Measurements from ENCODE around the gene VMP1. TPM values are rescaled to one million over a fixed set of nuclear protein-coding genes. Genes with fewer than 3 reads are reported as not detected.

VMP1 gene
- total and polyA plus RNA-seq, 2 experiments from 2014 or later, result 134 to 216 TPM

DNA sequence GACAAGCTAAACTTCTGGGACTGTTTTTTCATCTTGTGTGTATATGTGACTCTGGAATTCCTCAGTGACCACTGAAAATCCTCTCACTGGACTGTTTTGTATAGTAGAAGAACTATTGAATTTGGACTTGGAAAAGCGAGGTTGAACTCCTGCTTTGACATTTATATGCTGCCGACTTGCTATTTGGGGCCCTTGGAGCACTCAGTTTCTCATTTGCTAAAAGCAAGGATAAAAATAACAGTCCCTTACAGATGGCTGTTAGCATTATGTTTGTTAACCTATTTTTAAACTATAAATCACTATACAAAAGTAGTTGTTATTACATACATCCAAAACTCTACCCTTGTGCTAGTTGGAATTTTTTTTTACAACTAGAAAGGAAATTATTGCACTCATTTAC, 9.0 kb downstream of the VMP1 start:
- WGBS, 2 experiments (ENCODE audit: low coverage in 1 of 2, low lambda C conversion rate in 2 of 2, missing lambda C conversion rate in 2 of 2), result 96 to 99% methylated on average over 2 of the region's 2 CpGs
- H3K4me2 ChIP-seq (ENCODE audit: unreplicated experiment), result no peak overlapping the region
- TF ChIP-seq EZH2 (IDR thresholded peaks at IDR 0.05; ENCODE audit: insufficient read depth, poor library complexity, severe bottlenecking), result no peak
- no peak for TF ChIP-seq EZH2phosphoT487 (IDR thresholded peaks at IDR 0.05; ENCODE audit: insufficient read depth, low read depth)
- H3K4me1 ChIP-seq (ENCODE audit: insufficient read depth), result no peaks in the 10 kb centered on the region
- no peaks in the 10 kb centered on the region for H3K9me2 ChIP-seq (ENCODE audit: insufficient read depth)
- DNase-seq, result no peak
- H3K27ac ChIP-seq, result no peak overlapping the region
- H2AFZ ChIP-seq, result no peak overlapping the region
- H3K9me3 ChIP-seq (ENCODE audit: low read depth), result no peaks in the 10 kb centered on the region
- H3K79me2 ChIP-seq (ENCODE audit: insufficient read depth), result peaks cover 100% of the 10 kb centered on the region
- 0 out of 2 replicates have a peak, but pooled peaks cover 6% of the 10 kb centered on the region for H3F3A ChIP-seq (ENCODE audit: insufficient read depth)
- H3K4me3 ChIP-seq, result no peak overlapping the region
- H3K9ac ChIP-seq, result no peak overlapping the region
- no peaks in the 10 kb centered on the region for H4K20me1 ChIP-seq (ENCODE audit: insufficient read depth)
- H3K36me3 ChIP-seq (ENCODE audit: low read depth), result no peaks in the 10 kb centered on the region
- no peaks in the 10 kb centered on the region for H3K27me3 ChIP-seq (replicated peaks; ENCODE audit: insufficient read depth)
- in situ Hi-C loops (cut with MboI), result no loop called here

DNA sequence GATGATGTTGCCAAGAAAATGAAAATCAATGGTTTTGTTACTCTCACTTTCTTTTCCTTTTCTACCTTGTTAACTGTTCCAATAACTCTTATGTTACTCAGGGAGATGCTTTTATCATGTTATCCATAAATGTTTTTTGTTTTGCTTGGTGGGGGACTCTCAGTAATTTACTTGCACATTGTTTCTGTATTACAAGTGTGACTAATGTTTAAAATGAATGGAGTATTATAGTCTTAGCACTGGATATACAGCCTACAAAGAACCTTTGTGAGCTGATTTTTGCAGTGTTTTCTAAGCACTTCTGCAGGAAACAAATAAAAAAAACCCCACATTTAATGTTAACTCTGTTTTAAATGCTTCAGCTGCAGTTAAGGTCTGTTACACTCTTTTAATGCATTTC, 12.1 kb downstream of the VMP1 start:
- Histone ChIP-seq H3K79me2 (ENCODE audit: insufficient read depth) (peaks cover 100% of the 10 kb centered on the region), H3K4me1 (ENCODE audit: insufficient read depth) (no peaks in the 10 kb centered on the region), H3K27ac (no peak overlapping the region), H3F3A (ENCODE audit: insufficient read depth) (0 out of 2 replicates have a peak, but pooled peaks cover 6% of the 10 kb centered on the region), H3K9me2 (ENCODE audit: insufficient read depth) (no peaks in the 10 kb centered on the region), H3K36me3 (ENCODE audit: low read depth) (no peaks in the 10 kb centered on the region), H4K20me1 (ENCODE audit: insufficient read depth) (no peaks in the 10 kb centered on the region; the same call in 1 of the 2 replicates), H2AFZ (no peak overlapping the region), H3K9ac (no peak overlapping the region), H3K4me3 (no peak overlapping the region), H3K4me2 (ENCODE audit: unreplicated experiment) (no peak overlapping the region), H3K9me3 (ENCODE audit: low read depth) (no peaks in the 10 kb centered on the region), H3K27me3 (replicated peaks; ENCODE audit: insufficient read depth) (no peaks in the 10 kb centered on the region)
- TF ChIP-seq EZH2phosphoT487 (IDR thresholded peaks at IDR 0.05; ENCODE audit: insufficient read depth, low read depth) (no peak), EZH2 (IDR thresholded peaks at IDR 0.05; ENCODE audit: insufficient read depth, poor library complexity, severe bottlenecking) (no peak)
- in situ Hi-C loops (cut with MboI), result no loop called here
- no peak for DNase-seq

DNA sequence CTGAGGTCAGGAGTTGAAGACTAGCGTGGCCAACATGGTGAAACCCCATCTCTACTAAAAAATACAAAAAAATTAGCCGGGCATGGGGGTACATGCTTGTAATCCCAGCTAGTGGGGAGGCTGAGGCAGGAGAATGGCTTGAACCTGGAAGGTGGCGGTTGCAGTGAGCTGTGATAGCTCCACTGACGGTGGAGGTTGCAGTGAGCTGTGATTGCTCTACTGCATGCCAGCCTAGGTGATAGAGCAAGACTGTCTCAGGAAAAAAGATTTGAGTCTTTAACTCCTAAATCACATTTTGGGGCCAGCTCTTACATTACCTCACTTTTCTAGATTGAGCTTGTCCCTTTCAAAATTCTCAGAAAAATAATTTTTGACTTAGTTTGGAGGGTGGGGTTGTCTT, 15.2 kb downstream of the VMP1 start:
- no peak overlapping the region for H3K4me3 ChIP-seq
- 97 to 100% methylated on average over 4 of the region's 4 CpGs for WGBS, 2 experiments (ENCODE audit: low coverage in 1 of 2, low lambda C conversion rate in 2 of 2, missing lambda C conversion rate in 2 of 2)
- no peak for DNase-seq
- peaks cover 9% of the 10 kb centered on the region; the same call in 1 of the 2 replicates for H3F3A ChIP-seq (ENCODE audit: insufficient read depth)
- no peaks in the 10 kb centered on the region; the same call in 1 of the 2 replicates for H4K20me1 ChIP-seq (ENCODE audit: insufficient read depth)
- no peak overlapping the region for H3K9ac ChIP-seq
- in situ Hi-C loops (cut with MboI), result no loop called here
- H3K79me2 ChIP-seq (ENCODE audit: insufficient read depth), result peaks cover 99% of the 10 kb centered on the region
- no peak overlapping the region for H3K4me2 ChIP-seq (ENCODE audit: unreplicated experiment)
- no peak overlapping the region for H3K27ac ChIP-seq
- peaks cover 12% of the 10 kb centered on the region for H3K4me1 ChIP-seq (ENCODE audit: insufficient read depth)
- no peak for TF ChIP-seq EZH2 (IDR thresholded peaks at IDR 0.05; ENCODE audit: insufficient read depth, poor library complexity, severe bottlenecking)
- TF ChIP-seq EZH2phosphoT487 (IDR thresholded peaks at IDR 0.05; ENCODE audit: insufficient read depth, low read depth), result no peak
- no peaks in the 10 kb centered on the region for H3K9me3 ChIP-seq (ENCODE audit: low read depth)
- no peaks in the 10 kb centered on the region for H3K9me2 ChIP-seq (ENCODE audit: insufficient read depth)
- H3K36me3 ChIP-seq (ENCODE audit: low read depth), result no peaks in the 10 kb centered on the region
- no peaks in the 10 kb centered on the region for H3K27me3 ChIP-seq (replicated peaks; ENCODE audit: insufficient read depth)
- no peak overlapping the region for H2AFZ ChIP-seq

DNA sequence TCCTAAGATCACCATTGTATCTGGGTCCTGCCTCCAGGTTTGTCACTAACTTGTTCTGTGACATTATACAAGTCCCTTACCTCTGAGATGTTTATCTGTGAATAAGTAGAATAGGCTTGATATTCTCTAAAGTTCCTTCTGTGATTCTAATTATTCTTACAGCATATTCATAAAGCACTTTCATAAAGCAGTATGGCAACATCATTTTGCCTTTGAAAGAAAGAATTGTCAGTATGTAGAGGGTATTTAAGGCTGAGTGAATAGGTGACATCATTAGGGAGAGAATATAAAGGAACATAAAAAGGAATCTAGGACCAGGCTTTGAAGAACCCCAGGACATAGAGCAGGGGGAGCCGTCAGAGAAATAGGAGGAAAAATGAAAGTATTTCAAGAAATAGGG, 15.6 kb downstream of the VMP1 start:
- H3K9ac ChIP-seq, result no peak overlapping the region
- no peak for DNase-seq
- no peaks in the 10 kb centered on the region for H3K36me3 ChIP-seq (ENCODE audit: low read depth)
- no peak overlapping the region for H3K4me2 ChIP-seq (ENCODE audit: unreplicated experiment)
- no peaks in the 10 kb centered on the region for H3K9me2 ChIP-seq (ENCODE audit: insufficient read depth)
- peaks cover 9% of the 10 kb centered on the region; the same call in 1 of the 2 replicates for H3F3A ChIP-seq (ENCODE audit: insufficient read depth)
- no peaks in the 10 kb centered on the region; the same call in 1 of the 2 replicates for H4K20me1 ChIP-seq (ENCODE audit: insufficient read depth)
- no peaks in the 10 kb centered on the region for H3K9me3 ChIP-seq (ENCODE audit: low read depth)
- H3K4me3 ChIP-seq, result no peak overlapping the region
- H3K4me1 ChIP-seq (ENCODE audit: insufficient read depth), result peaks cover 12% of the 10 kb centered on the region
- H3K79me2 ChIP-seq (ENCODE audit: insufficient read depth), result peaks cover 99% of the 10 kb centered on the region
- no peaks in the 10 kb centered on the region for H3K27me3 ChIP-seq (replicated peaks; ENCODE audit: insufficient read depth)
- in situ Hi-C loops (cut with MboI), result no loop called here
- WGBS, 2 experiments (ENCODE audit: low coverage in 1 of 2, low lambda C conversion rate in 2 of 2, missing lambda C conversion rate in 2 of 2), result 38 to 68% methylated on average over 1 of the region's 1 CpG
- TF ChIP-seq EZH2phosphoT487 (IDR thresholded peaks at IDR 0.05; ENCODE audit: insufficient read depth, low read depth) (no peak), EZH2 (IDR thresholded peaks at IDR 0.05; ENCODE audit: insufficient read depth, poor library complexity, severe bottlenecking) (no peak)
- no peak overlapping the region for H2AFZ ChIP-seq
- H3K27ac ChIP-seq, result no peak overlapping the region

DNA sequence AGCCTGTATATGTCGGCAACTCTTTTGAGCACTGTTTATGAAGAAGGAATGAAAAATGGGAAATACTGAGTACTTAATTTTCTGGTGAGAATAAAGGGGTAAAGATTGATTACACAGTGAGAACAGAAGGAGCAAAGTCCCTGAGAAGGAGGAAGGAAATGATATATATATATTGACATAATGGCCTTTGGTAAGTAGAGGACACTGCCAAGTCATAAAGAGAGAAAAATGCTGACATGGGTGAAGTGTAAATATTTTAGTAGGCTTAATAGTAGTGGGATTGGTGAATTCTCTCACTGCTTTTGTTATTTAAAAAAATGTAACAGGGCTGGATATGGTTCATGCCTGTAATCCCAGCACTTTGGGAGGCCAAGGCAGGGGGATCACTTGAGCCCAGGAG, 16.2 kb downstream of the VMP1 start:
- peaks cover 99% of the 10 kb centered on the region for H3K79me2 ChIP-seq (ENCODE audit: insufficient read depth)
- H3K27ac ChIP-seq, result no peak overlapping the region
- no peak overlapping the region for H3K4me2 ChIP-seq (ENCODE audit: unreplicated experiment)
- DNase-seq, result no peak
- no peaks in the 10 kb centered on the region for H3K36me3 ChIP-seq (ENCODE audit: low read depth)
- H3K9me2 ChIP-seq (ENCODE audit: insufficient read depth), result no peaks in the 10 kb centered on the region
- H3K4me3 ChIP-seq, result no peak overlapping the region
- peaks cover 9% of the 10 kb centered on the region; the same call in 1 of the 2 replicates for H3F3A ChIP-seq (ENCODE audit: insufficient read depth)
- 91 to 97% methylated on average over 1 of the region's 1 CpG for WGBS, 2 experiments (ENCODE audit: low coverage in 1 of 2, low lambda C conversion rate in 2 of 2, missing lambda C conversion rate in 2 of 2)
- peaks cover 12% of the 10 kb centered on the region for H3K4me1 ChIP-seq (ENCODE audit: insufficient read depth)
- in situ Hi-C loops (cut with MboI), result no loop called here
- H2AFZ ChIP-seq, result no peak overlapping the region
- TF ChIP-seq EZH2 (IDR thresholded peaks at IDR 0.05; ENCODE audit: insufficient read depth, poor library complexity, severe bottlenecking) (no peak), EZH2phosphoT487 (IDR thresholded peaks at IDR 0.05; ENCODE audit: insufficient read depth, low read depth) (no peak)
- H4K20me1 ChIP-seq (ENCODE audit: insufficient read depth), result no peaks in the 10 kb centered on the region; the same call in 1 of the 2 replicates
- no peaks in the 10 kb centered on the region for H3K27me3 ChIP-seq (replicated peaks; ENCODE audit: insufficient read depth)
- no peaks in the 10 kb centered on the region for H3K9me3 ChIP-seq (ENCODE audit: low read depth)
- H3K9ac ChIP-seq, result no peak overlapping the region
